ENCODE results near the gene ITM2C. TPM values are rescaled to one million over a fixed set of nuclear protein-coding genes. Genes with fewer than 3 reads are reported as not detected.

The ITM2C gene
- total and polyA plus RNA-seq, 8 donors: 26.2 to 96.3 (median 41.0) TPM

DNA sequence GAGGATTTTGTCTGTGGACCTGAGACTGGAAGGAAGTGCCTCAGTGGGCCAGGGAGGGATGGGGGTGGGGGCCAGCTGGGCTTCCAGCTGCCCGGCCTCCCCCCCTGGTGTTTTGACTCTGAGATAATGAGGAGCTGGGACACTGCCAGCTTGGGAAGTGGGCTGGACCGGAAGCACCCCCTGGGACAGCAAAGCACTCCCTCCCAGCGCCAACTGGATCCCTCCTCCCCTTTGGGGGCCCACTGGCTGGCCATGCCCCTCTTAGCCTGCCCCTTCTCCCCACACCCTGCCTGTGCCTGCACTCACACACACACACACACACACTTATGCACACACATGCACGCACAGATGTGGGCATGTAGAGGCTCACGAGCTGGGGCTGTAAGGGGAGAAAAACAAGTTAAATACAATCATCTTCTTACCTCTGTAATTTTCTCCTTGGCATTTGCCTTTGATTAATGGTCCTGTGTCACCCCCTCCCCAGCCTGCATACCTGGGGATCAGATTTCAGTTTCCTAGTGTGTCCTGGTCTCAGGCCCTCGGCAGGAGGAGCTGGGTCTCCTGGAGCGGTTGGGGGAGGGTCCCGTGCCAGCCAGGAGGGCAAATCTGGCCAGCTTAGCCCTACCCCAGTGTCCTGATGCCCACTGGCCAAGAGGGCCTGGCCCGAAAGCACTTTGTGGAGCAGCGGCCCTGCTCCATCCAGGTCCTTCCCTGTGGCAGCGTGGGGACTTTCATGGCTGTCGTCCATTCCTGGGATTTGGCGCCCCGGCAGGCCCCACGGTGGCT, 3.6 kb downstream of the ITM2C start:
- DNase-seq: peak in 1 of 6 donors; percentile 57
- Histone ChIP-seq H3K9me3 (no peaks in the 10 kb centered on the region), H3K27me3 (no peaks in the 10 kb centered on the region), H3K4me3 (no peak overlapping the region), H3K4me1 (peaks cover 0 to 14% (median 9%) of the 10 kb centered on the region in 3 donors), H3K27ac (no peak overlapping the region), H3K36me3 (no peaks in the 10 kb centered on the region)
- ATAC-seq: no peak
- 70 to 73% methylated on average over 15 of the region's 15 CpGs for WGBS, 2 donors
- no peak for FAIRE-seq
- TF ChIP-seq, protein P1, sequence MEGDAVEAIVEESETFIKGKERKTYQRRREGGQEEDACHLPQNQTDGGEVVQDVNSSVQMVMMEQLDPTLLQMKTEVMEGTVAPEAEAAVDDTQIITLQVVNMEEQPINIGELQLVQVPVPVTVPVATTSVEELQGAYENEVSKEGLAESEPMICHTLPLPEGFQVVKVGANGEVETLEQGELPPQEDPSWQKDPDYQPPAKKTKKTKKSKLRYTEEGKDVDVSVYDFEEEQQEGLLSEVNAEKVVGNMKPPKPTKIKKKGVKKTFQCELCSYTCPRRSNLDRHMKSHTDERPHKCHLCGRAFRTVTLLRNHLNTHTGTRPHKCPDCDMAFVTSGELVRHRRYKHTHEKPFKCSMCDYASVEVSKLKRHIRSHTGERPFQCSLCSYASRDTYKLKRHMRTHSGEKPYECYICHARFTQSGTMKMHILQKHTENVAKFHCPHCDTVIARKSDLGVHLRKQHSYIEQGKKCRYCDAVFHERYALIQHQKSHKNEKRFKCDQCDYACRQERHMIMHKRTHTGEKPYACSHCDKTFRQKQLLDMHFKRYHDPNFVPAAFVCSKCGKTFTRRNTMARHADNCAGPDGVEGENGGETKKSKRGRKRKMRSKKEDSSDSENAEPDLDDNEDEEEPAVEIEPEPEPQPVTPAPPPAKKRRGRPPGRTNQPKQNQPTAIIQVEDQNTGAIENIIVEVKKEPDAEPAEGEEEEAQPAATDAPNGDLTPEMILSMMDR (IDR thresholded peaks at IDR 0.05): no peak
- intact Hi-C loops (cut with DNase I): no loop called here

DNA sequence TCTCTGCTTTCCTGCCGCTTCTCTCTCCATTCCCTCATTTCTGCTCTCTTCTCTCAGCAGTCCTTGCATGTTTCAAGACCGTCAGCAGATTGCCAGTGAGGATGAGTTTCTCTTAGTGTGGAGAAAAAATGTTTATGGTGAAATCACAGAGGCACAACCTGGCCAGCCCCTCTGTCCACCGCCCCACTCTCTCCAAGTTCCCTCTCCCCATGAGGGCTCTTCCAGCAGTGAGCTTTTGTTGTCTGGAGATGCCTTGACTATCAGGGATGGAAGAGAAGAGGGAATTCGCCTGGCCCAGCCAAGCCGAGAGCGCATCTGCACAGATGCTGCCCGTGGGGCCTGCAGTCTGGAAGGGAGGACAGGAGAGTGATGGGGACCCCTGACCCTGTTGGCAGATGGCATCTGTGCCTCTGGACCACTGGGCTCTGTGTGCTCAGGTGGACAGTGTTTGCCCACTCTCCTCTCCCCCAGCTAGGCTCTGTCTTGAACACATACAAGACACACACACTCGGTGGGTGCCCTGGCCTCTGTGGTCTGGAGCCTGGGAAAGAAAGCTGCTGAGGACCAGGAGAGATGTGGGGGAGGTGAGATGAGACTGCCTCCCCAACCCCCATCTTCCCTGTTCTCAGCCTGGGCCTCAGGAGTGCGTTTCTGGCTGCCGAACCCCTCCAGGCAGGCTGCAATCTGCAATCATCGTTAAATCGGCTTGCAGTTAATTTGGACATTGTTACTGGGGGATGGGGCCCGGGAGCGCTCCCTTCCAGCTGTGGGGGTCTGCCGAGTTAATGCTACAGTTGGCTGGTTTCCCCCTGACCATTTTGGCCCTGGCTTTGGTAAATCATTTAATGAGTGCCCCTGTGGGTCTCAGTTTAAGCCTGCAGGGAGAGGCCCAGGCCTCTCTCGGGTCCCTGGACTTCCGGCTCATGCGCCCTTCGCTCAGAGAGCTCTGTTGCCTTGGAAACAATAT, 4.5 kb downstream of the ITM2C start:
- ATAC-seq: no peak
- Histone ChIP-seq H3K4me3 (no peak overlapping the region), H3K9me3 (no peaks in the 10 kb centered on the region), H3K27ac (no peak overlapping the region), H3K4me1 (peaks cover 0 to 14% (median 9%) of the 10 kb centered on the region in 3 donors), H3K27me3 (no peaks in the 10 kb centered on the region), H3K36me3 (no peaks in the 10 kb centered on the region)
- no peak for FAIRE-seq
- DNase-seq: no peak
- 82 to 85% methylated on average over 19 of the region's 19 CpGs for WGBS, 2 donors
- TF ChIP-seq, protein P1 (IDR thresholded peaks at IDR 0.05): no peak
- intact Hi-C loops (cut with DNase I): no loop called here

DNA sequence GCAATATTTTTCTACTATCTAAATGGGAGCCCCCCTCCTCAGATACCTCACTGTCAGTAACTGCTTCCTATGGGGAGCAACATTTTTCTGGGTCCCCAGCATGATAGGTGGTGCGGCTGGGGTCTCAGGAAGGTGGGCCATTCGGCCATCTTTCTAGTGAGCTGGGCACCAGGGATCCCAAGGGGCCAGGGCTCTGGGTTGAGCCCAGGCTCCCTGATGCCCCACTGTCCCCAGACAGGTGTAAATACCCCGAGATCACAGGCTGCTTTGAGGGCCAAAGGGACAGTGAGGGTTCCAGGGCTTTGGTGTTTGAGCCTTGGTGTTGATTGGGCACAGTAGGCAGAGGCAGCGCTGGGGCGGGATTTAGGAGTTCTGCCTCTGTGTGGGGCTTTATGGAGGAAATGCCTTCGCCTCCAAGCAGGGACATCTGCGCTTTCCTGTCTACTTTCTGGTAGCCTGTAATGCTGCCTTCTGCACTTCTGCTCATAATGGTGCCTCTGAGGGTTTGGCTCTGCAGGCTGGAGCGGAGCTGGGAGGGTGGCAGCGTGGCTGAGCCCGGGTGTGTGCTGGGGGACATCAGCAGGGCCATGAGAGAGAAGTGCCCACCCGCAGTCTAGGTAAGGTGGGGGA, 5.3 kb downstream of the ITM2C start:
- FAIRE-seq (no peak), ATAC-seq (no peak), DNase-seq (no peak)
- Histone ChIP-seq H3K36me3 (no peaks in the 10 kb centered on the region), H3K27ac (no peak overlapping the region), H3K4me1 (peaks cover 0 to 14% (median 9%) of the 10 kb centered on the region in 3 donors), H3K27me3 (no peaks in the 10 kb centered on the region), H3K4me3 (no peak overlapping the region), H3K9me3 (no peaks in the 10 kb centered on the region)
- 85 to 94% methylated on average over 11 of the region's 11 CpGs for WGBS, 2 donors
- intact Hi-C loops (cut with DNase I): no loop called here
- TF ChIP-seq, protein P1 (IDR thresholded peaks at IDR 0.05): no peak

DNA sequence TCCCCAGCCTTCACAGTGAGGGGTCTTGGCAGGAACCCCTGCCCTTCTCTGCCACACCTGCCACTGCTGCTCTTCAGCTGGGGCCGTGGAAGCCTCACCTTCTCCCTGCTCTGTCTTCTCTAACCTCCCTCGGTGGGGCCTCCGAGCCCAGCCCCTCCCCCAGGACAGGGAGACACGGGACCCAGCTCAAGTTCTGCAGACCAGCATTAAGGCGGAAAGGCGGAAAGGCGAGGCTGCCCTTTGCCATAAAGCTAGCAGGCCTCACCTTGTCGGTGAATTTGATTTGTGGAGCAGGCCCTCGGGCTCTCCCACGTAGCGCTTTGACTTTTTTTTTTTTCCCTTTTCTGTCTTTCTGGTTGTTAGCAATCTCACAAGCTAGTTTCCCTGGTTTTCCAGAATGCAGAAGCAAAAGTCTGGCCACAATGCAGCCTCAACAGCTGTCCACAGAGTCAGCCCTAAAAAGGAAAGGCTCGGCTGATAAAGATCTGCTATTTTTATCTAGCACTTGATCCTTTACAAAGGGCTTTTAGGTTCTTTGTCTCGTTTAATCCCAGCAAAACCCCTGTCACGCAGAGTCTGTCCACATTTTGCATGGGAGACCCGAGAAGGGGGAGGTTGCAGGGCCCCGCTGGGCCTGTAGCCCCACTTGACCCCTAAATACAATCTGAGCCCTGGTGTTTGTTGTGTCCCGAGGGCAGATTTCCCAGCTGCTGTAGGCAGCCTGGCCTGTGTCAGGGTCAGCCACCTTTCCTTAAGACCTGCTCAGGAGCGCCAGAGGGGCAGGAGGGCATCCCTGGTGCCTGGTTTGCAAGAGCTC, 6.0 kb downstream of the ITM2C start:
- Histone ChIP-seq H3K4me3 (no peak overlapping the region), H3K36me3 (no peaks in the 10 kb centered on the region), H3K9me3 (no peaks in the 10 kb centered on the region), H3K4me1 (peaks cover 0 to 14% (median 9%) of the 10 kb centered on the region in 3 donors), H3K27me3 (no peaks in the 10 kb centered on the region), H3K27ac (no peak overlapping the region)
- no peak for FAIRE-seq
- WGBS, 2 donors: 80 to 86% methylated on average over 18 of the region's 18 CpGs
- no peak for DNase-seq
- TF ChIP-seq, protein P1 (IDR thresholded peaks at IDR 0.05): no peak
- intact Hi-C loops (cut with DNase I): no loop called here
- no peak for ATAC-seq

Data from pancreas (tissue), 10 donors.